Muscle of leg (tissue), 11 donors: ENCODE results near the gene STN1. TPM values are rescaled to one million over a fixed set of nuclear protein-coding genes. Genes with fewer than 3 reads are reported as not detected.

Experiments
- DNase-seq: peaks from one replicate; pipeline ENCODE4 v3.0.0; 2013
- H3K27ac ChIP-seq: one replicate; pipeline ENCODE4 v1.5.1; 2013; ENCODE audit warnings: mild to moderate bottlenecking, low read length, control low read depth
- H3K27me3 ChIP-seq: one replicate; pipeline ENCODE4 v1.6.1; 2013; ENCODE audit warnings: low read length; ENCODE audit not compliant: control insufficient read depth, insufficient read depth
- H3K36me3 ChIP-seq: one replicate; pipeline ENCODE4 v1.6.1; 2013; ENCODE audit warnings: low read length; ENCODE audit not compliant: control insufficient read depth, insufficient read depth
- H3K4me1 ChIP-seq: one replicate; pipeline ENCODE4 v1.6.1; 2013; ENCODE audit warnings: low read length; ENCODE audit not compliant: control insufficient read depth, insufficient read depth
- H3K4me3 ChIP-seq: one replicate; pipeline ENCODE4 v1.5.1; 2013; ENCODE audit warnings: low read length, control low read depth
- H3K9me3 ChIP-seq: replicated peaks from 2 replicates; pipeline ENCODE4 v1.6.1; 2013; ENCODE audit warnings: low read depth, low read length; ENCODE audit not compliant: control insufficient read depth
- WGBS: methylation state at CpG from one replicate; pipeline ENCODE4 v1.1.5; 2013; ENCODE audit warnings: missing lambda C conversion rate; ENCODE audit not compliant: insufficient coverage; 5-methylcytosine and 5-hydroxymethylcytosine counted together
- polyA plus RNA-seq, 8 donors: library from polyadenylated mRNA; unstranded; fragments of 120-200 nt; gene quantifications; one replicate each; pipeline versions ENCODE4 v1.2.1 to v1.2.3, GENCODE V29; 2013; ENCODE audit warnings: inconsistent platforms in 1 of 8, low replicate concordance in 1 of 8; ENCODE audit not compliant: insufficient read length in 8 of 8, insufficient read depth in 1 of 8
- total RNA-seq: library from RNA; stranded (reverse); fragments of 120-200 nt; gene quantifications from one replicate; pipeline ENCODE4 v1.2.4, GENCODE V29; 2013

The STN1 gene
- total and polyA plus RNA-seq, 9 donors = 17.9 to 25.6 (median 19.0) TPM

DNA sequence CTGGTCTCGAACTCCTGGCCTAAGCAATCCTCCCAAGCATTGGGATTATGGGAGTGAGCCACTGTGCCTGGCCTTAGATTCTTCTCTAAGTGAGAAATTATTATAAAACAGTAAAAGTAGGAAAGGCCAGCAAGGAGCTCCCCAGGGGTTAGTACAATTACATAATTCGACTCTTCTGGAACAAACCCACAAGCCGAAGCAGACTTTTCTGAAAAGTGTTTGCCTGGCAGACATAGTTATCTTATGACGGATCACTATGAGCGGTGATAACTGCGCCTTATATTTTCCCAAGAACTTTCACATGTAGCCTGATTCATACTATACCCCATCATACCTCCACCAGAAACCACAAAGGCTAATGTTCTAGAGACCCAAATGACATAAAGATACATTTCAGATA is 32.4 kb downstream of the STN1 start:
- H3K36me3 ChIP-seq = peaks cover 33% of the 10 kb centered on the region
- H3K27me3 ChIP-seq = no peaks in the 10 kb centered on the region
- no peak for DNase-seq
- WGBS = 0% methylated on average over 1 of the region's 6 CpGs
- no peak overlapping the region for H3K4me3 ChIP-seq
- peaks cover 10% of the 10 kb centered on the region for H3K4me1 ChIP-seq
- H3K27ac ChIP-seq = no peak overlapping the region
- H3K9me3 ChIP-seq = no peaks in the 10 kb centered on the region

DNA sequence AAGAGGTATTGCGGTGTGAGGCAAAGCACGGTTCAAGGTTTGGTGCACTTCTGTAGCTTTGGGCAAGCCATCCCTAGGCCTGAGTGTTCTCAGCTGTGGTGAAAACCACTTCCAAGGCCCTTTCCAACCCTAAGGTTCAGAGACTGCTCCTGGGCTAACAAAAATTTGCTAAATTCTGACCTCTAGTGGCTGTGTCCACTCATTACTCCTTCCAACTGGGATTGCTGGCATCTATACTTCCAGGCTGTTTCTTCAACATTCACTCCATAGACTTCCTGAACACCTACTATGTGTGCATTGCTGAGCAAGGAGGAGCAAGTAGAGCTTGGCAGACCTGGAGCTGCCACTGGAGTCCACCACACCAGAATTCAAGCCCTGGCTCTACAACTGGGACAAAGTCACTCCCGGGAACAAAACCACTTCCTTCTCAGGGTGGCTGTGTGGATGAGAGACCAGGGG is 33.3 kb downstream of the STN1 start:
- WGBS = 40% methylated on average over 2 of the region's 3 CpGs
- Histone ChIP-seq H3K36me3 (peaks cover 33% of the 10 kb centered on the region), H3K27me3 (no peaks in the 10 kb centered on the region), H3K4me1 (peaks cover 10% of the 10 kb centered on the region), H3K4me3 (no peak overlapping the region), H3K27ac (no peak overlapping the region), H3K9me3 (no peaks in the 10 kb centered on the region)
- DNase-seq = peak; percentile 72

DNA sequence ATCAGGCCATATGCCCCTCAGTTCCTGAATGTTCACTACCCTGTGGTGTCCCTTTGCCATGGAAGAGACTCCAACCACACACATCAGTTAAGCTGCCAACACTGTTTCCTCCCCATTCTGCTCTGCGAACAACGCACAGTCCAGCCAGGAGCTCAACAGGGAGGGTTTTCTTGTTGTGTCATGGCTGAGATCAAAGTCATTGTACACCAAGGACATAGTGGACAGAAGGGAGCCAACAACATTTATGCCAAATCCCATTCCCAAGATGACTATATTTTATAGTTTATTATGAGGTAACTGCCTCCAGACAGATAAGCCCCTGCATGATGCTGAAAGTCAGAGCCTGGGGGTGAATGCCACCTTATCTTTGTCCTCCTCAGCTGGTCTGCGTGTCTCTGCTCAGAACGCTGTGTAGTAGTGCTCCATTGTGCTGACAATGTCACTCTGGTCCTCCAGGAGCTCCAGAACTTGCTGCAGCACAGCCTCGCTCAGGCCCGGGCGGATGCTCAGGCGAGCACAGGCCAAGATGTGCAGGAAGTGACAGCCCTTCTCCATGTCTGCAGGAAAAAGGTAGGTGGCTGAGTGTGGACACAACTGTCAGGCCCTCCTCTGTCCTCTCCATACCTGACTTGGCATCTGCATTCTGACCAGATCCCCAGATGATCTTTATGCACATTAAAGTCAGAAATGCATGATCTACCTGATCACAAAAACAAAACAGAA is 35.5 kb downstream of the STN1 start:
- no peaks in the 10 kb centered on the region for H3K27me3 ChIP-seq
- WGBS = 83% methylated on average over 6 of the region's 8 CpGs
- DNase-seq = no peak
- H3K36me3 ChIP-seq = peaks cover 42% of the 10 kb centered on the region
- no peak overlapping the region for H3K27ac ChIP-seq
- no peaks in the 10 kb centered on the region for H3K9me3 ChIP-seq
- no peaks in the 10 kb centered on the region for H3K4me1 ChIP-seq
- H3K4me3 ChIP-seq = no peak overlapping the region

GRCh38 chr10:103881416-103882284 is 36.3 kb downstream of the STN1 start:
- no peak overlapping the region for H3K4me3 ChIP-seq
- no peaks in the 10 kb centered on the region for H3K27me3 ChIP-seq
- no peak overlapping the region for H3K27ac ChIP-seq
- no peaks in the 10 kb centered on the region for H3K9me3 ChIP-seq
- no peak for DNase-seq
- no peaks in the 10 kb centered on the region for H3K4me1 ChIP-seq
- H3K36me3 ChIP-seq = peaks cover 39% of the 10 kb centered on the region
- 70% methylated on average over 12 of the region's 15 CpGs for WGBS

GRCh38 chr10:103879831-103880230 is 38.2 kb downstream of the STN1 start:
- no peak overlapping the region for H3K27ac ChIP-seq
- WGBS = 99% methylated on average over 7 of the region's 7 CpGs

DNA sequence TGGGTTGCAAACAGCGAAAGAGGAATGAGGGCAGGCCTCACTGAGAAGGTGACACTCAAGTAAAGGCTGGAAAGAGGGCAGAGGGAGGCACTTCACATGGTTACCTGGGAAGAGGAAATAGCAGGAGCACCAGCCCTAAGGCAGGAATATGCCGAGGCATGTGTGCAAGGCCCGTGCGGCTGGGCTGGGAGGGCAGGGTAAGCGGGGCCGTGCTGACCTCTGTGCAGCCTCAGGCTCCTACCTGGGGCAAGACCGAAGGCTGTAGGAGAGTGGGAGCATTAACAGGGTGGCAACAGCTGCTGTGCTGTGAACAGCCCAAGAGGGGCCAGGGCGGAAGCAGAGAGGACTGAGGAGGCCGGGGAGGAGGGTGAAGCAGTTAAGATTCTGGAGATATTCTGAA is 38.6 kb downstream of the STN1 start:
- WGBS = 76% methylated on average over 9 of the region's 9 CpGs
- Histone ChIP-seq H3K27me3 (no peaks in the 10 kb centered on the region), H3K36me3 (peaks cover 33% of the 10 kb centered on the region), H3K4me3 (no peak overlapping the region), H3K9me3 (no peaks in the 10 kb centered on the region), H3K4me1 (no peaks in the 10 kb centered on the region), H3K27ac (no peak overlapping the region)
- no peak for DNase-seq

More at GRCh38 chr10:103879831-103880230, 38.2 kb downstream of the STN1 start:
- Histone ChIP-seq H3K27me3 (no peaks in the 10 kb centered on the region), H3K9me3 (no peaks in the 10 kb centered on the region), H3K4me3 (no peak overlapping the region), H3K4me1 (no peaks in the 10 kb centered on the region), H3K36me3 (peaks cover 34% of the 10 kb centered on the region)
- no peak for DNase-seq

- no peak for DNase-seq
- no peaks in the 10 kb centered on the region for H3K4me1 ChIP-seq
- no peak overlapping the region for H3K4me3 ChIP-seq
- H3K27me3 ChIP-seq = no peaks in the 10 kb centered on the region
- H3K36me3 ChIP-seq = peaks cover 31% of the 10 kb centered on the region
- 67% methylated on average over 1 of the region's 1 CpG for WGBS
- H3K27ac ChIP-seq = no peak overlapping the region
- H3K9me3 ChIP-seq = no peaks in the 10 kb centered on the region
These were observed 40.1 kb downstream of the STN1 start for GRCh38 chr10:103877861-103878260.

GRCh38 chr10:103876155-103876554 is 41.8 kb downstream of the STN1 start:
- H3K4me1 ChIP-seq = peaks cover 2% of the 10 kb centered on the region
- no peak overlapping the region for H3K4me3 ChIP-seq
- no peaks in the 10 kb centered on the region for H3K27me3 ChIP-seq
- H3K9me3 ChIP-seq = no peaks in the 10 kb centered on the region
- H3K36me3 ChIP-seq = peaks cover 16% of the 10 kb centered on the region
- no peak overlapping the region for H3K27ac ChIP-seq
- DNase-seq = no peak
- WGBS = 66% methylated on average over 4 of the region's 5 CpGs

GRCh38 chr10:103874730-103875129 is 43.3 kb downstream of the STN1 start:
- Histone ChIP-seq H3K27me3 (no peaks in the 10 kb centered on the region), H3K36me3 (peaks cover 13% of the 10 kb centered on the region)

GRCh38 chr10:103872137-103872931 is 45.6 kb downstream of the STN1 start:
- no peak overlapping the region for H3K27ac ChIP-seq
- peaks cover 8% of the 10 kb centered on the region for H3K4me1 ChIP-seq
- no peak overlapping the region for H3K4me3 ChIP-seq
- H3K9me3 ChIP-seq = no peaks in the 10 kb centered on the region
- WGBS = 86% methylated on average over 8 of the region's 16 CpGs
- H3K27me3 ChIP-seq = no peaks in the 10 kb centered on the region
- DNase-seq = no peak
- H3K36me3 ChIP-seq = no peaks in the 10 kb centered on the region

More at GRCh38 chr10:103874730-103875129, 43.3 kb downstream of the STN1 start:
- no peak overlapping the region for H3K4me3 ChIP-seq
- no peak overlapping the region for H3K27ac ChIP-seq
- 63% methylated on average over 3 of the region's 6 CpGs for WGBS
- no peaks in the 10 kb centered on the region for H3K9me3 ChIP-seq
- DNase-seq = no peak
- peaks cover 8% of the 10 kb centered on the region for H3K4me1 ChIP-seq
